Measurements from ENCODE around the gene ARL15. TPM values are rescaled to one million over a fixed set of nuclear protein-coding genes. Genes with fewer than 3 reads are reported as not detected.
A peak's percentile ranks its signal among the peaks of the same experiment; 100 is the strongest.

The ARL15 gene
- total RNA-seq, 1 experiment from 2014 or later = 13.0 TPM

- Mint-ChIP-seq H3K4me3 (no peak overlapping the region), H3K9me3 (no peaks in the 10 kb centered on the region)
These were observed 162.1 kb downstream of the ARL15 start for GRCh38 chr5:54148067-54148845.

More at GRCh38 chr5:54148067-54148845, 162.1 kb downstream of the ARL15 start:
- Histone ChIP-seq H3K4me1 (ENCODE audit: insufficient read depth, low read length) (no peaks in the 10 kb centered on the region; the same call in 1 of the 2 replicates), H3K56ac (ENCODE audit: insufficient read length, low read depth, low read length) (no peak overlapping the region), H2BK120ac (ENCODE audit: low read depth, low read length, poor library complexity, severe bottlenecking) (no peak overlapping the region), H3K9me3 (ENCODE audit: control insufficient read depth, low read depth, low read length) (no peaks in the 10 kb centered on the region), H4K91ac (ENCODE audit: insufficient read length, low read depth, low read length) (no peak overlapping the region), H4K5ac (ENCODE audit: insufficient read length, low read depth, low read length) (no peak overlapping the region), H3K79me1 (ENCODE audit: insufficient read depth, low read depth, low read length, poor library complexity, severe bottlenecking) (no peaks in the 10 kb centered on the region), H3K14ac (ENCODE audit: insufficient read depth, low read length) (no peak overlapping the region), H3K27ac (ENCODE audit: insufficient read length, low read depth, low read length) (no peak overlapping the region), H2AK5ac (ENCODE audit: insufficient read length, low read length) (no peak overlapping the region), H3K9ac (ENCODE audit: extremely low read depth, insufficient read length, low read length) (no peak overlapping the region), H3K4ac (ENCODE audit: low read depth, low read length) (no peak overlapping the region), H2BK12ac (ENCODE audit: insufficient read length, low read depth, low read length) (no peak overlapping the region), H2BK15ac (ENCODE audit: low read depth, low read length) (no peak overlapping the region), H4K8ac (replicated peaks; ENCODE audit: insufficient read length, low read depth, low read length) (no peak overlapping the region), H2AFZ (ENCODE audit: low read length) (no peak overlapping the region), H3T11ph (ENCODE audit: low read length) (no peak overlapping the region), H3K23ac (ENCODE audit: insufficient read length, low read depth, low read length) (no peak overlapping the region), H3K18ac (ENCODE audit: insufficient read length, low read depth, low read length) (no peak overlapping the region), H3K27me3 (ENCODE audit: insufficient read depth, low read length) (no peaks in the 10 kb centered on the region), H2BK20ac (ENCODE audit: low read depth, low read length, poor library complexity, severe bottlenecking) (no peak overlapping the region), H3K79me2 (ENCODE audit: insufficient read depth, low read length) (no peaks in the 10 kb centered on the region), H3K4me2 (ENCODE audit: insufficient read depth, insufficient read length, low read length) (no peak overlapping the region), H2BK5ac (ENCODE audit: insufficient read length, low read length) (no peak overlapping the region), H4K20me1 (ENCODE audit: control insufficient read depth, insufficient read depth, insufficient read length) (no peaks in the 10 kb centered on the region), H3K23me2 (ENCODE audit: insufficient read length, low read depth, low read length, poor library complexity, severe bottlenecking) (no peaks in the 10 kb centered on the region)
- WGBS (ENCODE audit: extremely low coverage, insufficient read length, low lambda C conversion rate) = no CpG with 5 or more reads among the region's 6 CpGs
- Mint-ChIP-seq H3K36me3 (ENCODE audit: insufficient read depth in 1 of 3, low read depth in 3 of 3) (no peaks in the 10 kb centered on the region), H3K4me1 (peaks cover 11% of the 10 kb centered on the region in 2 experiments), H3K27ac (peak overlapping the region in 1 of 3 experiments; percentile 23; a peak in 1 of 7 replicates), H3K27me3 (ENCODE audit: low read depth) (no peaks in the 10 kb centered on the region)
- DNase-seq = no peak
- no peak for TF ChIP-seq CTCF (conservative IDR thresholded peaks at IDR 0.05)
